Chondrocyte (in vitro differentiated cells): Measurements from ENCODE around the gene SLC24A4. TPM values are rescaled to one million over a fixed set of nuclear protein-coding genes. Genes with fewer than 3 reads are reported as not detected.

Experiments used
- DNase-seq: peaks from one replicate; pipeline ENCODE4 v3.0.0; 2021; ENCODE audit warnings: mixed read lengths, low spot score
- H3K27ac Mint-ChIP-seq: one replicate; pipeline ENCODE4 v1.8.0; 2021; ENCODE audit warnings: mild to moderate bottlenecking, moderate library complexity, mixed read lengths; ENCODE audit not compliant: unreplicated experiment
- H3K27me3 Mint-ChIP-seq: 2 replicates; pipeline ENCODE4 v1.8.0; 2021; ENCODE audit warnings: low read depth, mixed read lengths
- H3K36me3 Mint-ChIP-seq: 2 replicates; pipeline ENCODE4 v1.8.0; 2021; ENCODE audit warnings: low read depth, mixed read lengths
- H3K4me1 Mint-ChIP-seq: 2 replicates; pipeline ENCODE4 v1.8.0; 2021; ENCODE audit warnings: low read depth, mild to moderate bottlenecking, mixed read lengths
- H3K4me3 Mint-ChIP-seq: one replicate; pipeline ENCODE4 v1.8.0; 2021; ENCODE audit warnings: mild to moderate bottlenecking, moderate library complexity, mixed read lengths; ENCODE audit not compliant: unreplicated experiment
- H3K9me3 Mint-ChIP-seq: 2 replicates; pipeline ENCODE4 v1.8.0; 2021; ENCODE audit warnings: low read depth, mixed read lengths
- total RNA-seq: library from RNA; stranded (reverse); gene quantifications from 3 replicates; pipeline ENCODE4 v1.2.1, GENCODE V29; 2021
- TF ChIP-seq, protein P1 (sequence below): fragments of 200-600 bp; sonication (generic); IDR thresholded peaks from 2 replicates; pipeline ENCODE4 v1.5.0; 2021; ENCODE audit warnings: antibody characterized with exemption, mild to moderate bottlenecking, moderate library complexity

Gene SLC24A4
- total RNA-seq, 1 donor from 2014 or later: 0.37 TPM

DNA sequence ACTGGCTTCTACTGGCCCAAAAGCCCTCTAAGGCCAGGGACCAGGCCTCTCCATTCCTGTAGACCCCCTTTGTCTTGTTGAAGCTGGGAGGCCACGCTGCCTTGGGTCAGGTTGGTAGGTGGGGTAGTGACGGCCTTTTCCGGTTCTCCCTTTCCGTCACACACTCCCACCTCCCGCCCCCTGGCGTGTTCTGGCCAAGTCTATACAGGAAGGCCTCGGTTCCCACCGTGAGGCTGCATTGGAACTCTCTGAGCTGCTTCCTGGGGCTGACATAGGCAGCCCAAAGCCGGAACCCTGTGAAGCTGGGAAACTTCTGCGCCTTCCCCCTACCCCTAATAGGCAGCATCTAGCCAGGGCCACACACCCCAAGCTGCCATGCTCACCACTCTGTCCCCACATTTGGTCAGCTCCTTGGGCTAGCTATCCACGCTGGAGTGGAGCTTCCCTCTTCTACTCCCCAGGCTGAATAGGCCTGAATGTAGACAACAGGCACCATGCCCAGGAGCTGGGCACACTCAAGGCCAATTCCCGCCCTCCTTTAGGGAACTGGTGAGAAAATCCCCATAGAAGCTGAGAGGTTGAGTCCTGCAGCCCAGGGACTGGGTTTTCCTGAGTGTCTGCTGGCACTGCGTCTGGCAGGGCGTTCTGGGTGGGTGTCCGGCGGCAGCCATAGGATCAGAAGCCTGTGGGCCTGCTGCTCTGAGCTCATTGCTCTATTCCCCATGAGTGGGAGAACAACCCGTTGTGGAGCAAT, 226.3 kb downstream of the SLC24A4 start:
- no peaks in the 10 kb centered on the region for H3K36me3 Mint-ChIP-seq
- TF ChIP-seq, protein P1, sequence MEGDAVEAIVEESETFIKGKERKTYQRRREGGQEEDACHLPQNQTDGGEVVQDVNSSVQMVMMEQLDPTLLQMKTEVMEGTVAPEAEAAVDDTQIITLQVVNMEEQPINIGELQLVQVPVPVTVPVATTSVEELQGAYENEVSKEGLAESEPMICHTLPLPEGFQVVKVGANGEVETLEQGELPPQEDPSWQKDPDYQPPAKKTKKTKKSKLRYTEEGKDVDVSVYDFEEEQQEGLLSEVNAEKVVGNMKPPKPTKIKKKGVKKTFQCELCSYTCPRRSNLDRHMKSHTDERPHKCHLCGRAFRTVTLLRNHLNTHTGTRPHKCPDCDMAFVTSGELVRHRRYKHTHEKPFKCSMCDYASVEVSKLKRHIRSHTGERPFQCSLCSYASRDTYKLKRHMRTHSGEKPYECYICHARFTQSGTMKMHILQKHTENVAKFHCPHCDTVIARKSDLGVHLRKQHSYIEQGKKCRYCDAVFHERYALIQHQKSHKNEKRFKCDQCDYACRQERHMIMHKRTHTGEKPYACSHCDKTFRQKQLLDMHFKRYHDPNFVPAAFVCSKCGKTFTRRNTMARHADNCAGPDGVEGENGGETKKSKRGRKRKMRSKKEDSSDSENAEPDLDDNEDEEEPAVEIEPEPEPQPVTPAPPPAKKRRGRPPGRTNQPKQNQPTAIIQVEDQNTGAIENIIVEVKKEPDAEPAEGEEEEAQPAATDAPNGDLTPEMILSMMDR: no peak
- H3K27me3 Mint-ChIP-seq: no peaks in the 10 kb centered on the region
- peaks cover 36% of the 10 kb centered on the region for H3K4me1 Mint-ChIP-seq
- no peak overlapping the region for H3K4me3 Mint-ChIP-seq
- DNase-seq: no peak
- H3K9me3 Mint-ChIP-seq: no peaks in the 10 kb centered on the region
- H3K27ac Mint-ChIP-seq: peak overlapping the region; percentile 2

DNA sequence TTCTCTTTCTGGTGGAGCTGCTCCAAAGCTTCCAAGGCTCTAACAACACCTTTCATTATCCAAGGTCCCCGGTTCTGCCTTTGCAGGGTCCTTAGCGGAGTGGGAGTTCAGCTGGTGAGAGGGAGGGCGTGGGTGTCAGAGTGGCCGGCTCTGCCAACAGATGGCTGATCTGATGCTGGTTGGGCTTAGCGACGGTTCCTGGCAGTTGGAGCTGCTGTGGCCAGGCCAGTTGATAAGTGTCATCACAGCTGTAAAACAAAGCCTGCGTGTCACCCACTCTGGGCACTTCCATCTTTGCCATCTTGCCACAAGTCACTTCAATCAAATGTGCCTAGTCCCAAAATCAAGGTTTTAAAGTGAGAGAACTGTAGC, 226.9 kb downstream of the SLC24A4 start:
- TF ChIP-seq, protein P1: no peak
- DNase-seq: no peak
- no peaks in the 10 kb centered on the region for H3K27me3 Mint-ChIP-seq
- H3K36me3 Mint-ChIP-seq: no peaks in the 10 kb centered on the region
- no peaks in the 10 kb centered on the region for H3K9me3 Mint-ChIP-seq
- peak overlapping the region; percentile 2 for H3K27ac Mint-ChIP-seq
- peaks cover 34% of the 10 kb centered on the region for H3K4me1 Mint-ChIP-seq
- no peak overlapping the region for H3K4me3 Mint-ChIP-seq

Other genes starting within 250 kb of the SLC24A4 start
- 20.0 to 26.5 TPM (median 20.4 TPM) in 3 replicates for gene ATXN3, start 216.6 kb upstream of the SLC24A4 start, total RNA-seq
- gene NDUFB1, start 201.5 kb upstream of the SLC24A4 start, total RNA-seq: 77.3 to 117 TPM (median 90.4 TPM) in 3 replicates
- gene CPSF2, start 201.2 kb upstream of the SLC24A4 start, total RNA-seq: 58.0 to 83.0 TPM (median 65.0 TPM) in 3 replicates
- gene RIN3, start 190.6 kb downstream of the SLC24A4 start, total RNA-seq: 18.8 to 24.2 TPM (median 20.2 TPM) in 3 replicates